HCT116 (cell line): Measurements from ENCODE around the gene FGF8. TPM values are rescaled to one million over a fixed set of nuclear protein-coding genes. Genes with fewer than 3 reads are reported as not detected.

Source experiments
- ATAC-seq: fragments of 200-7000 bp; cut with Tn5 transposase; 2 replicates; pipeline ENCODE4 v1.9.1; 2020; ENCODE audit warnings: mild to moderate bottlenecking, moderate library complexity
- BruUV-seq: library from RNA; stranded (reverse); fragments of 400-500 nt; replicated peaks from 2 replicates; lab custom pipeline; 2021; lab: Mats Ljungman, UMichigan
- CTCF ChIA-PET: fragments of 300-600 bp; sonication (Branson Sonifier 250); formaldehyde crosslinking; loops from one replicate; lab custom pipeline; 2021; ENCODE audit warnings: antibody characterized with exemption; lab: Charles Lee
- POLR2A ChIA-PET: fragments of 300-600, 350-600 bp; sonication (Branson Sonifier 250); formaldehyde crosslinking; loops from one replicate; lab custom pipeline; 2021; ENCODE audit warnings: antibody characterized with exemption; lab: Charles Lee
- RAD21 ChIA-PET, 2 experiments: fragments of 300-600 bp; sonication (Branson Sonifier 250); formaldehyde crosslinking; loops; one replicate each; lab custom pipeline; 2023; ENCODE audit warnings: low total read pairs in 2 of 2; ENCODE audit not compliant: uncharacterized antibody in 2 of 2, unreplicated experiment in 2 of 2, low non-redundant PET in 1 of 2; lab: Charles Lee
- DNase-seq: peaks from one replicate; pipeline ENCODE4 v3.0.0-alpha.2; 2010; ENCODE audit warnings: low read depth, low spot score
- H2AFZ ChIP-seq: fragments of 200-600 bp; shearing (Covaris generic), sonication (generic); 2 replicates; pipeline ENCODE4 v1.6.1; 2017; ENCODE audit warnings: low read depth, mixed run types, mixed read lengths, antibody characterized with exemption, low read length; ENCODE audit not compliant: poor library complexity, severe bottlenecking
- H3K27ac ChIP-seq: 2 replicates; pipeline ENCODE4 v1.5.1; 2012; ENCODE audit warnings: low read depth, low read length
- H3K27me3 ChIP-seq: fragments of 200-600 bp; sonication (generic); 2 replicates; pipeline ENCODE4 v1.6.1; 2016; ENCODE audit warnings: mixed run types, low read length, mixed read lengths; ENCODE audit not compliant: insufficient read depth
- H3K36me3 ChIP-seq, 2 experiments: fragments of 200-500 bp in 1 of 2; fragments of 200-600 bp in 1 of 2; sonication (Bioruptor generic) in 1 of 2; sonication (generic) in 1 of 2; 2 replicates each; pipeline versions ENCODE4 v1.5.1 to v1.6.1; 2014 to 2016; ENCODE audit warnings: low read length in 2 of 2, inconsistent platforms in 1 of 2, mixed read lengths in 1 of 2, mixed run types in 1 of 2; ENCODE audit not compliant: insufficient read depth in 2 of 2, control insufficient read depth in 1 of 2
- H3K4me1 ChIP-seq, 2 experiments: fragments of 200-600 bp in 1 of 2; sonication (generic) in 1 of 2; 2 replicates each; pipeline versions ENCODE4 v1.5.1 to v1.6.1; 2012 to 2017; ENCODE audit warnings: low read length in 2 of 2, inconsistent platforms in 1 of 2, mild to moderate bottlenecking in 1 of 2, mixed read lengths in 1 of 2, mixed run types in 1 of 2, moderate library complexity in 1 of 2; ENCODE audit not compliant: insufficient read depth in 2 of 2, control insufficient read depth in 1 of 2
- H3K4me2 ChIP-seq: fragments of 200-600 bp; sonication (generic); 2 replicates; pipeline ENCODE4 v1.6.1; 2017; ENCODE audit warnings: mixed run types, low read length, mixed read lengths
- H3K4me3 ChIP-seq, 2 experiments: fragments of 200-600 bp in 1 of 2; sonication (generic) in 1 of 2; replicated peaks in 1 of 2; 2 replicates each; pipeline ENCODE4 v1.5.1; 2011 to 2016; ENCODE audit warnings: low read length in 2 of 2, control low read depth in 1 of 2, low read depth in 1 of 2, mild to moderate bottlenecking in 1 of 2, mixed read lengths in 1 of 2, mixed run types in 1 of 2
- H3K79me2 ChIP-seq: fragments of 200-600 bp; sonication (generic); 2 replicates; pipeline ENCODE4 v1.6.1; 2017; ENCODE audit warnings: mild to moderate bottlenecking, mixed run types, low read length, moderate library complexity, mixed read lengths; ENCODE audit not compliant: insufficient read depth
- H3K9ac ChIP-seq: fragments of 200-600 bp; sonication (generic); 2 replicates; pipeline ENCODE4 v1.6.1; 2016; ENCODE audit warnings: low read length, mixed read lengths
- H3K9me2 ChIP-seq: fragments of 200-600 bp; sonication (generic), shearing (Covaris generic); 2 replicates; pipeline ENCODE4 v1.6.1; 2017; ENCODE audit warnings: mixed run types, mild to moderate bottlenecking, moderate library complexity; ENCODE audit not compliant: insufficient read depth
- H3K9me3 ChIP-seq, 2 experiments: fragments of 200-500 bp in 1 of 2; fragments of 200-600 bp in 1 of 2; sonication (Bioruptor generic) in 1 of 2; sonication (generic) in 1 of 2; 2 replicates each; pipeline ENCODE4 v1.6.1; 2014 to 2017; ENCODE audit warnings: low read length in 2 of 2, mixed read lengths in 2 of 2, inconsistent platforms in 1 of 2, low read depth in 1 of 2, mild to moderate bottlenecking in 1 of 2, mixed run types in 1 of 2, moderate library complexity in 1 of 2; ENCODE audit not compliant: control insufficient read depth in 1 of 2, insufficient read depth in 1 of 2
- H4K20me1 ChIP-seq: fragments of 200-600 bp; sonication (generic), shearing (Covaris generic); 2 replicates; pipeline ENCODE4 v1.6.1; 2017; ENCODE audit warnings: mixed run types, mild to moderate bottlenecking, moderate library complexity; ENCODE audit not compliant: insufficient read depth
- CEBPB ChIP-seq: IDR thresholded peaks from 2 replicates; pipeline ENCODE4 v1.6.1; 2012; ENCODE audit warnings: low read depth
- EZH2 ChIP-seq: fragments of 200-600 bp; sonication (generic); IDR thresholded peaks from 2 replicates; pipeline ENCODE4 v1.6.1; 2017; ENCODE audit warnings: antibody characterized with exemption, mixed run types
- FOSL1 ChIP-seq: IDR thresholded peaks from 2 replicates; pipeline ENCODE4 v1.6.1; 2012; ENCODE audit warnings: low read depth
- JUND ChIP-seq: IDR thresholded peaks from 2 replicates; pipeline ENCODE4 v1.6.1; 2012
- SIN3A ChIP-seq: IDR thresholded peaks from 2 replicates; pipeline ENCODE4 v1.6.1; 2012; ENCODE audit warnings: low read depth
- SP1 ChIP-seq: IDR thresholded peaks from 2 replicates; pipeline ENCODE4 v1.6.1; 2012; ENCODE audit warnings: low read depth
- SRF ChIP-seq: IDR thresholded peaks from 2 replicates; pipeline ENCODE4 v1.6.1; 2012; ENCODE audit warnings: low read depth
- TCF7L2 ChIP-seq: IDR thresholded peaks from 2 replicates; pipeline ENCODE4 v1.7.0; 2011; ENCODE audit warnings: borderline replicate concordance, inconsistent platforms; ENCODE audit not compliant: insufficient read depth, insufficient read length; ENCODE audit errors: extremely low read depth
- ZFX ChIP-seq: fragments of 450-650 bp; IDR thresholded peaks from 2 replicates; pipeline ENCODE4 v1.6.1; 2017
- ZNF274 ChIP-seq: fragments of 200-500 bp; sonication (Bioruptor generic); IDR thresholded peaks from 2 replicates; pipeline ENCODE4 v1.6.1; 2014; ENCODE audit warnings: mild to moderate bottlenecking, low read depth, low read length, inconsistent platforms
- intact Hi-C: fragments of 100-400 bp; cut with micrococcal nuclease; formaldehyde crosslinking; loops from 2 replicates; pipeline ENCODE4 v1.10.0; 2022
- total RNA-seq: library from RNA; stranded (reverse); gene quantifications from one replicate; pipeline ENCODE4 v1.2.1, GENCODE V29; 2021; ENCODE audit not compliant: unreplicated experiment
- TF ChIP-seq, protein P1 (sequence below): IDR thresholded peaks from 2 replicates; pipeline ENCODE4 v1.6.1; 2012
- TF ChIP-seq, protein P2 (sequence below): IDR thresholded peaks from 2 replicates; pipeline ENCODE4 v1.6.1; 2012
- TF ChIP-seq, protein P3 (sequence below): IDR thresholded peaks from 2 replicates; pipeline ENCODE4 v1.6.1; 2011; ENCODE audit warnings: mild to moderate bottlenecking, low read length, moderate library complexity; ENCODE audit not compliant: insufficient replicate concordance; ENCODE audit errors: extremely low read depth

The FGF8 gene
- total RNA-seq, 1 experiment from 2014 or later: 2.7 TPM

DNA sequence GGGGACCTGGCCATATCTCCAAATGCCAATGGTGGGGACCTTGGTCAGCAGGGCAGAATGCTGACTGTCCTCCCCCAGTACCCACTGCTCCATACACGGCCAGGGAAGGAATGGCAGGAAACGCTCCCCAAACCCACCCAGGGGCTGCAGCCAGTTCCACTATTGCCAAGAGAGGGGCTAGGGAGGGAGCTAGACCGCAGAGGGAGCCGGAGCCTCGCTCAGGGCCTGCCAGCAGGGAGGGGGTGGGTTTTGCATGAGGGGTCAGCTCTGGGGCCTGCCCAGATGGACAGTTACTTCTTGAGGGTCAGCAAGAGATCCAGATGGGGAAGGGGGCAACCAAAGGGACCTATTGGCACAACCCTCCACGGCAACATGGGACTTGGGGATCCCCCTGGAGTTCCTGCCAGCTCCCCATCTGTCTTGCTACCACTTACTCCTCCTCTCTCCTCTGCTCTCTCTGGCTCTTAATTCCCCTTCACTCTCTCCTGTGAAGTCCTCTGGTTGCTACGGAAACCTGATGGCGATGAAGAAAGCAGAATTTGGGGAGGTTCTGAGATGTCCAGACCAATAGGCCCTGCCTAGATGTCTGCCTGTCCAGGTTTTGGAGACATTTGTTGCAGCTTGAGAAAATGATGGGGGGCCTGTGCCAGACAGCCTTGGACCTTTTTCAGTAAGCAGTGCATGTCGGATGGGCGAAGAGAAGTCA lies 12.6 kb downstream of the FGF8 start:
- H3K4me2 ChIP-seq: no peak overlapping the region
- ATAC-seq: no peak
- intact Hi-C loops: no loop called here
- H2AFZ ChIP-seq: no peak overlapping the region
- ChIA-PET POLR2A (no interaction called here), RAD21 (no interaction called here), CTCF (interaction anchor here (1.2 to 1.6 kb wide), 2 partner anchors 18 to 161 kb away, joined by 3 to 4 read pairs; no protein-coding TSS in a partner anchor)
- no peak overlapping the region for H3K4me3 ChIP-seq
- DNase-seq: no peak
- H3K27ac ChIP-seq: no peak overlapping the region
- H3K4me1 ChIP-seq: no peaks in the 10 kb centered on the region; a peak in 1 of 4 replicates
- H3K9me2 ChIP-seq: no peaks in the 10 kb centered on the region
- H3K27me3 ChIP-seq: peaks cover 11% of the 10 kb centered on the region; the same call in 1 of the 2 replicates
- no TSS peak for BruUV-seq
- H4K20me1 ChIP-seq: no peaks in the 10 kb centered on the region
- H3K36me3 ChIP-seq: no peaks in the 10 kb centered on the region
- no peak for TF ChIP-seq SIN3A
- no peak for TF ChIP-seq SRF
- no peak for TF ChIP-seq EZH2
- no peak for TF ChIP-seq SP1
- no peak for TF ChIP-seq ZFX
- TF ChIP-seq CEBPB: no peak
- no peak for TF ChIP-seq JUND
- no peak for TF ChIP-seq FOSL1
- no peak for TF ChIP-seq TCF7L2
- TF ChIP-seq, protein P1, sequence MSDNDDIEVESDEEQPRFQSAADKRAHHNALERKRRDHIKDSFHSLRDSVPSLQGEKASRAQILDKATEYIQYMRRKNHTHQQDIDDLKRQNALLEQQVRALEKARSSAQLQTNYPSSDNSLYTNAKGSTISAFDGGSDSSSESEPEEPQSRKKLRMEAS: no peak
- TF ChIP-seq, protein P2, sequence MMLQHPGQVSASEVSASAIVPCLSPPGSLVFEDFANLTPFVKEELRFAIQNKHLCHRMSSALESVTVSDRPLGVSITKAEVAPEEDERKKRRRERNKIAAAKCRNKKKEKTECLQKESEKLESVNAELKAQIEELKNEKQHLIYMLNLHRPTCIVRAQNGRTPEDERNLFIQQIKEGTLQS: no peak
- TF ChIP-seq, protein P3, sequence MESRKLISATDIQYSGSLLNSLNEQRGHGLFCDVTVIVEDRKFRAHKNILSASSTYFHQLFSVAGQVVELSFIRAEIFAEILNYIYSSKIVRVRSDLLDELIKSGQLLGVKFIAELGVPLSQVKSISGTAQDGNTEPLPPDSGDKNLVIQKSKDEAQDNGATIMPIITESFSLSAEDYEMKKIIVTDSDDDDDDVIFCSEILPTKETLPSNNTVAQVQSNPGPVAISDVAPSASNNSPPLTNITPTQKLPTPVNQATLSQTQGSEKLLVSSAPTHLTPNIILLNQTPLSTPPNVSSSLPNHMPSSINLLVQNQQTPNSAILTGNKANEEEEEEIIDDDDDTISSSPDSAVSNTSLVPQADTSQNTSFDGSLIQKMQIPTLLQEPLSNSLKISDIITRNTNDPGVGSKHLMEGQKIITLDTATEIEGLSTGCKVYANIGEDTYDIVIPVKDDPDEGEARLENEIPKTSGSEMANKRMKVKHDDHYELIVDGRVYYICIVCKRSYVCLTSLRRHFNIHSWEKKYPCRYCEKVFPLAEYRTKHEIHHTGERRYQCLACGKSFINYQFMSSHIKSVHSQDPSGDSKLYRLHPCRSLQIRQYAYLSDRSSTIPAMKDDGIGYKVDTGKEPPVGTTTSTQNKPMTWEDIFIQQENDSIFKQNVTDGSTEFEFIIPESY: no peak
- no peak for TF ChIP-seq ZNF274
- no peaks in the 10 kb centered on the region for H3K79me2 ChIP-seq
- H3K9me3 ChIP-seq: no peaks in the 10 kb centered on the region
- H3K9ac ChIP-seq: no peak overlapping the region
